Omental fat pad (tissue), 4 donors: ENCODE measurements around the gene LMBRD2. TPM values are rescaled to one million over a fixed set of nuclear protein-coding genes. Genes with fewer than 3 reads are reported as not detected.

Source experiments
- ATAC-seq: fragments of 150-250 bp; one replicate; pipeline ENCODE4 v1.9.1; 2016; ENCODE audit warnings: mild to moderate bottlenecking, moderate library complexity; ENCODE audit not compliant: low FRiP score
- DNase-seq: peaks from one replicate; pipeline ENCODE4 v3.0.0-alpha.2; 2019; ENCODE audit warnings: low spot score
- total RNA-seq, 4 donors: library from RNA; depleted of rRNA; stranded (reverse); fragments of >200 nt; gene quantifications; one replicate each; pipeline ENCODE4 v1.1.0, GENCODE V29; 2016
- TF ChIP-seq, protein P1 (sequence below), 3 donors: fragments of 450-650 bp; IDR thresholded peaks; one replicate each; pipeline ENCODE4 v1.5.1; 2016 to 2017; ENCODE audit warnings: antibody characterized with exemption in 3 of 3, mild to moderate bottlenecking in 3 of 3, moderate library complexity in 2 of 3

LMBRD2 gene
- total RNA-seq, 4 donors from 2014 or later: 6.2 to 12.0 (median 8.6) TPM

DNA sequence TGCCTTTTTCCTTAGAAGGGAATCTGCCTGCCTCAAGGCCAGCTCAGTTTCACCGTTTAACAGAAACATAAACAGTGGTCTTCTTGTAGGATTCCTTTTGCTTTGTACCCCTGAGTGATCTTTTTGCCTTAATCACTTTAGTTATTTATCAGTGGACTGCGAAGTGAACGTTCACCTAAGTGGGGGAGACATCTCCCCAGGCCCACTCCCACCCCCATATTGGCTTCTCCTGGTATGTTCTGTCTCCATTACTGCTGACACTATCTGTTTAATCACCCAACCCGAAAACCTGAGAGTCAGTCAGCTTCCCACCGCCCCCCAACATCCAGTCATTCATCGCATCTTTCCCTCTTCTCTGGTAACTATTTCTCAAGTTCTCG lies 1.6 kb upstream of the LMBRD2 start:
- ATAC-seq (no peak), DNase-seq (no peak)
- TF ChIP-seq, protein P1, sequence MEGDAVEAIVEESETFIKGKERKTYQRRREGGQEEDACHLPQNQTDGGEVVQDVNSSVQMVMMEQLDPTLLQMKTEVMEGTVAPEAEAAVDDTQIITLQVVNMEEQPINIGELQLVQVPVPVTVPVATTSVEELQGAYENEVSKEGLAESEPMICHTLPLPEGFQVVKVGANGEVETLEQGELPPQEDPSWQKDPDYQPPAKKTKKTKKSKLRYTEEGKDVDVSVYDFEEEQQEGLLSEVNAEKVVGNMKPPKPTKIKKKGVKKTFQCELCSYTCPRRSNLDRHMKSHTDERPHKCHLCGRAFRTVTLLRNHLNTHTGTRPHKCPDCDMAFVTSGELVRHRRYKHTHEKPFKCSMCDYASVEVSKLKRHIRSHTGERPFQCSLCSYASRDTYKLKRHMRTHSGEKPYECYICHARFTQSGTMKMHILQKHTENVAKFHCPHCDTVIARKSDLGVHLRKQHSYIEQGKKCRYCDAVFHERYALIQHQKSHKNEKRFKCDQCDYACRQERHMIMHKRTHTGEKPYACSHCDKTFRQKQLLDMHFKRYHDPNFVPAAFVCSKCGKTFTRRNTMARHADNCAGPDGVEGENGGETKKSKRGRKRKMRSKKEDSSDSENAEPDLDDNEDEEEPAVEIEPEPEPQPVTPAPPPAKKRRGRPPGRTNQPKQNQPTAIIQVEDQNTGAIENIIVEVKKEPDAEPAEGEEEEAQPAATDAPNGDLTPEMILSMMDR (IDR thresholded peaks at IDR 0.05): no peak

DNA sequence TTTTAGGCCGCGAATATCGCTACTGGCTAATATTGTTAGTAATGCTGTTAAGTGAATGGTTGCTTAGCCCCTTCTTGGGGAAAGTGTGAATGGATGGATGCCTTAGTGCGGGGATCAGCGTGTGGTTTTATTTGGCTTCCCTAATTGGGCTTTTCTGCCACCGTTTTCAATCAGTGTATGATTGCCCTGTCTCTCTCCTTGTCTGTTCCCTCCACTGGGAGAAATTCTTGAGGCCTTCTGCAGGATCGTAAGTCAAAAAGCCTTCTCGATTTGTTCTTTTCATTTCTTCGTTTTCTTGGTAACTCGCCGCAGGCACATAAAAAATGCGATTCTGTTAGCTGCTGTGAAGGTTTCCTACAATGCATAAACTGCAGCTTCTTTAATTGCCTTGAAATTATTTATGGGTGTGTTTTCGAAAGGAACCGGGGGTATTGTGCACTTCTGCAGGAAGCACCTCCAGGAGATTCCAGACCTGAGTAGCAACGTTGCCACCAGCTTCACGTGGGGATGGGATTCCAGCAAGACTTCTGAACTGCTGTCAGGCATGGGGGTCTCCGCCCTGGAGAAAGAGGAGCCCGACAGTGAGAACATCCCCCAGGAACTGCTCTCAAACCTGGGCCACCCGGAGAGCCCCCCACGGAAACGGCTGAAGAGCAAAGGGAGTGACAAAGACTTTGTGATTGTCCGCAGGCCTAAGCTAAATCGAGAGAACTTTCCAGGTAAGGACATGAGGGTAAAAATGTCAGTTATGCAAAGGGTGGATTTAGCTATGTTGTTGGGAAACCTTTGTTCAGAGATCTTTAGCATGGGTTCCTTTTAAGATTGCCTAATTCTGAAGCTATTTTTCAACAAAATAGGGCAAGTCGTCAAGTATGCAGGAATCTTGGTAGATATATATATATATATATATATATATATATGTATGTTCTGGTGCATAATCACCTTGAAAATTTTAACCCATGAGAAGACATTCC lies 924 bp upstream of the LMBRD2 start:
- ATAC-seq: no peak
- TF ChIP-seq, protein P1 (IDR thresholded peaks at IDR 0.05): no peak
- DNase-seq: no peak

DNA sequence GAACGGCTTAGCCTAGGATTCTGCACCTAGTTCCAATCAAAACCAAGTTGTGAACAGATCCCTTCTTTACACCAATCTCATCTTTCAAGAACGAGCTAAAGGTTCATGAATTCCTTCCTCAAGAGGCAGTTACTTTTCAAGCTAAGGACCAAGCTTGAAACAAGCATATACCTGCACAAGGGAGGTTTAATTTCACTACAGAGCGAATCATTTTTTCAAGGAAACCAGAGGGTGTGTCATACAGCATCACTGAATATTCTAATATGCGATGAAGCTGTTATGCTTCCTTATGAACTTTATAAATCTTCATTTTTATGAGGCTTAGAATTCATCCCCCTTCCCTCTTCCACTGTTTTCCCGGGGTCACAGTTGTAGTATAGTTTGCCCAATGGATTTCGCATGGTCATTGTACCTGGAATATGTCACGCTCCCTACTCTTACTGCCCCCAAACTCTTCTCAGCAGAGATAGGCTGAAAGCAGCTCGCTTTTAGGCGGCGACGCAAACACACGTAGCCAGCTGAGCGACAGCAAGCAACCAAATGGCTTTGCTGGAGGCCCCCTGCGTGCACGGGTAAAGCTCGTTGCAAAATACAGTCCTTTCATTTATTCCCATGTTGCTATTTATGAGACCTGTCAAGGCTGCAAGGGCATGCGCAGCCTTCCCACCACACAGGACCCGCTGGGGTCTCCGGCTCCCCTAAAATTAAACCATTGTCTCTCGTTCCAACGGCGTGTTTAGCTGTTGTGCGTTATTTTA lies 832 bp downstream of the LMBRD2 start:
- DNase-seq (no peak), ATAC-seq (no peak)
- TF ChIP-seq, protein P1 (IDR thresholded peaks at IDR 0.05): no peak

DNA sequence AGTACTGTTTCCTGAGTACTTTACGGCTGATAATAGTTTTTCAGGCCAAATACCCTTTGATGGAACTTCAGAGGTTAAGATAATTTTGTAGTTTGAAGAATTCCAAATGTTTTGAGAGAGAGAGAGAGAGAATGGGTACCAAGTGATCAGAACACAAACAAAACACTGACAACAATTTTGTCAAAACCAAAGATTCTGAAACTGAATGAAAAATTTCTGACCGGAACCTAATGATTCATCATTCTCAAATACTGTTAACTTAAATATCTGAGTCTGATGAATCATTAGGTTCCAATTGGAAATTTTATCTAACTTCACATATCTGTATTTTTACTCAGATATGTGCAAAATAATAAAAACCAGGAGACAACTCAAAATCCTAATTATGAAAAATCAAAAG lies 4.0 kb downstream of the LMBRD2 start:
- TF ChIP-seq, protein P1 (IDR thresholded peaks at IDR 0.05): no peak
- ATAC-seq: no peak
- no peak for DNase-seq

DNA sequence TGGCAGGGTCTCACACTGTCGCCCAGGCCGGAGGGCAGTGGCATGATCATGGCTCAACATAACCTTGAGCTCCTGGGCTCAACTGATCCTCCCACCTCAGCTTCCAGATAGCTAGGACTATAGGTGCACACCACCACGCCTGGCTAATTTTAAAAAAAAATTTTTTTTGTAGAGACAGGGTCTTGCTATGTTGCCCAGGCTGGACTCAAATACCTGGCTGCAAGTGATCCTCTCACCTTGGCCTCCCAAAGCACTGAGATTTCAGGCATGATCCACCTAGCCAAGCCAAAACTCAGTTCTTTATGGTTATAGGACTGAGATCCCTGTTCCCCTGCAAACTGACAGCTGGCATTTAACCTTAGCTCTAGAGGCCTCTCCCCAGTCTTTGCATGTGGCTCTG lies 5.3 kb downstream of the LMBRD2 start:
- no peak for DNase-seq
- TF ChIP-seq, protein P1 (IDR thresholded peaks at IDR 0.05): no peak
- ATAC-seq: no peak

DNA sequence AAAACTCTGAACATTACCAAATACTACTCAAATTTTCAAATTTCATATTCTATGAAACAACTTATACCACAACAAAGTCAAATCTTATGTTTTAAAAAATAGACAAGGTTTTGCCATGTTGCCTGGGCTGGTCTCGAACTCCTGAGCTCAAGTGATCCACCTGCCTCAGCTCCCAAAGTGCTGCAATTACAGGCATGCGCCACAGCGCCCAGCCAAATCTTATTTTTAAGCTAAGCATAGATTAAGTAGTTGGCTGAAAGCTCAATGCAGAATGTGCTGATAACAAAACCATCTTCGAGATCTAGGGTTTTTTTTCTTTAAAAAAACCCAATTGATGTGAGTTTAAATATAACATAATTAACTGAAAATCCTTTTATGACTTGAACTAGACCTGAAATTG lies 6.4 kb downstream of the LMBRD2 start:
- DNase-seq (no peak), ATAC-seq (no peak)
- TF ChIP-seq, protein P1 (IDR thresholded peaks at IDR 0.05): no peak
